Hepatocyte (in vitro differentiated cells): ENCODE results near the gene DGCR2. TPM values are rescaled to one million over a fixed set of nuclear protein-coding genes. Genes with fewer than 3 reads are reported as not detected.
A peak's percentile ranks its signal among the peaks of the same experiment; 100 is the strongest.

Experiments used
- DNase-seq: peaks from one replicate; pipeline ENCODE4 v3.0.0-alpha.2; 2016; ENCODE audit warnings: low spot score
- H2AFZ ChIP-seq: fragments of 200-600 bp; sonication (generic); 2 replicates; pipeline ENCODE4 v1.6.0; 2016; ENCODE audit warnings: antibody characterized with exemption, mild to moderate bottlenecking
- H3K27ac ChIP-seq: fragments of 200-600 bp; sonication (generic); 2 replicates; pipeline ENCODE4 v1.5.1; 2016; ENCODE audit warnings: mild to moderate bottlenecking
- H3K27me3 ChIP-seq: fragments of 200-600 bp; sonication (generic); 2 replicates; pipeline ENCODE4 v1.6.1; 2016
- H3K36me3 ChIP-seq: fragments of 200-600 bp; sonication (generic); replicated peaks from 2 replicates; pipeline ENCODE4 v1.5.1; 2016; ENCODE audit warnings: low read depth; ENCODE audit not compliant: insufficient read depth
- H3K4me1 ChIP-seq: fragments of 200-600 bp; sonication (generic); 2 replicates; pipeline ENCODE4 v1.5.1; 2016; ENCODE audit warnings: mild to moderate bottlenecking, moderate library complexity; ENCODE audit not compliant: insufficient read depth
- H3K4me2 ChIP-seq: fragments of 200-600 bp; sonication (generic); 2 replicates; pipeline ENCODE4 v1.6.0; 2016
- H3K4me3 ChIP-seq: fragments of 200-600 bp; sonication (generic); 2 replicates; pipeline ENCODE4 v1.5.1; 2016; ENCODE audit warnings: mild to moderate bottlenecking
- H3K79me2 ChIP-seq: fragments of 200-600 bp; sonication (generic); 2 replicates; pipeline ENCODE4 v1.6.0; 2017; ENCODE audit warnings: mild to moderate bottlenecking
- H3K9me2 ChIP-seq: fragments of 200-600 bp; sonication (generic); replicated peaks from 2 replicates; pipeline ENCODE4 v1.6.0; 2017; ENCODE audit warnings: mild to moderate bottlenecking; ENCODE audit not compliant: insufficient read depth
- H3K9me3 ChIP-seq: fragments of 200-600 bp; sonication (generic); 2 replicates; pipeline ENCODE4 v1.5.1; 2016; ENCODE audit warnings: low read depth, mild to moderate bottlenecking
- H4K20me1 ChIP-seq: fragments of 200-600 bp; sonication (generic); 2 replicates; pipeline ENCODE4 v1.6.0; 2016; ENCODE audit warnings: mild to moderate bottlenecking; ENCODE audit not compliant: insufficient read depth, poor library complexity, severe bottlenecking
- CTCF ChIP-seq: fragments of 200-600 bp; sonication (generic); IDR thresholded peaks from 2 replicates; pipeline ENCODE4 v1.5.1; 2016; ENCODE audit warnings: antibody characterized with exemption, mild to moderate bottlenecking; ENCODE audit not compliant: poor library complexity
- EZH2 ChIP-seq: fragments of 200-600 bp; sonication (generic); IDR thresholded peaks from 2 replicates; pipeline ENCODE4 v1.6.1; 2016; ENCODE audit warnings: antibody characterized with exemption, mild to moderate bottlenecking, borderline replicate concordance
- EZH2phosphoT487 ChIP-seq: fragments of 200-600 bp; sonication (generic); IDR thresholded peaks from one replicate; pipeline ENCODE4 v1.6.1; 2018; ENCODE audit warnings: antibody characterized with exemption, mild to moderate bottlenecking, low read depth, moderate library complexity; ENCODE audit not compliant: unreplicated experiment, severe bottlenecking
- WGBS: methylation state at CpG from one replicate; pipeline ENCODE4 v1.1.6; 2016; ENCODE audit warnings: low lambda C conversion rate; ENCODE audit errors: missing lambda C conversion rate; 5-methylcytosine and 5-hydroxymethylcytosine counted together
- polyA plus RNA-seq: library from polyadenylated mRNA; unstranded; fragments of >200 nt; fragmentation: Nextera tagmentation; extraction: Ambion mirVana; gene quantifications from 2 replicates; pipeline ENCODE4 v1.2.1, GENCODE V29; 2016
- total RNA-seq: library from RNA; depleted of rRNA; stranded (reverse); fragments of >200 nt; gene quantifications from 2 replicates; pipeline ENCODE4 v1.2.3, GENCODE V29; 2014

The DGCR2 gene
- total and polyA plus RNA-seq, 2 experiments from 2014 or later, result 61.5 to 67.2 TPM

- Histone ChIP-seq H3K36me3 (no peaks in the 10 kb centered on the region), H3K4me3 (no peak overlapping the region), H3K79me2 (peaks cover 97% of the 10 kb centered on the region), H3K27me3 (no peaks in the 10 kb centered on the region), H3K4me1 (peaks cover 7% of the 10 kb centered on the region), H3K4me2 (peak overlapping the region; percentile 19), H2AFZ (no peak overlapping the region), H3K9me2 (no peaks in the 10 kb centered on the region), H4K20me1 (peaks cover 97% of the 10 kb centered on the region), H3K9me3 (no peaks in the 10 kb centered on the region), H3K27ac (peak overlapping the region; percentile 67)
- no peak for TF ChIP-seq EZH2phosphoT487
- no peak for TF ChIP-seq CTCF
- no peak for TF ChIP-seq EZH2
- DNase-seq, result peak; percentile 63
- 59% methylated on average over 7 of the region's 7 CpGs for WGBS
These were observed 12.8 kb downstream of the DGCR2 start for GRCh38 chr22:19109198-19110063.

GRCh38 chr22:19108807-19109197 lies 13.4 kb downstream of the DGCR2 start:
- no peak for TF ChIP-seq EZH2
- no peak for TF ChIP-seq CTCF
- TF ChIP-seq EZH2phosphoT487, result no peak
- H3K9me3 ChIP-seq, result no peaks in the 10 kb centered on the region
- H3K9me2 ChIP-seq, result no peaks in the 10 kb centered on the region
- no peak for DNase-seq
- H3K27ac ChIP-seq, result peak overlapping the region; percentile 67
- 94% methylated on average over 3 of the region's 3 CpGs for WGBS
- H3K36me3 ChIP-seq, result no peaks in the 10 kb centered on the region
- H4K20me1 ChIP-seq, result peaks cover 97% of the 10 kb centered on the region
- no peak overlapping the region for H3K4me3 ChIP-seq
- no peak overlapping the region for H3K4me2 ChIP-seq
- H2AFZ ChIP-seq, result no peak overlapping the region
- no peaks in the 10 kb centered on the region for H3K27me3 ChIP-seq
- H3K4me1 ChIP-seq, result peaks cover 10% of the 10 kb centered on the region
- peaks cover 94% of the 10 kb centered on the region for H3K79me2 ChIP-seq

DNA sequence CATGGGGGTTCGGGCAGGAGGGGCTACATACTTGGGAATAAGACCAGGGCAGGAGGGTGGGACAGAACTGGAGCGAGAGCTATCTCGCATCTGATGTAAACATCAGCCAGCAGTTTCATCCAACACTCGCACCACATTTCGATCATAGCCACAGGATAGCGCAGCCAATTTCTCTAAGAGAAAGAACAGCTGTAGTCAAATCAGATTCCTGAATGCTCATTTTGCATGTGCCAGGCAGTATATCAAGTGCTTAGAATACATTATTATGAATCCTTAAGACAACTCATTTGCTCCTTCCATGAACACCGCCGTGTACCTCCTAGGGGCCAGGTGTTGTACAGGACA lies 14.5 kb downstream of the DGCR2 start:
- Histone ChIP-seq H3K4me2 (no peak overlapping the region), H3K9me3 (no peaks in the 10 kb centered on the region), H3K27me3 (no peaks in the 10 kb centered on the region), H3K4me1 (peaks cover 11% of the 10 kb centered on the region), H3K4me3 (no peak overlapping the region), H2AFZ (no peak overlapping the region), H3K27ac (no peak overlapping the region), H4K20me1 (peaks cover 92% of the 10 kb centered on the region), H3K79me2 (peaks cover 93% of the 10 kb centered on the region), H3K36me3 (no peaks in the 10 kb centered on the region), H3K9me2 (no peaks in the 10 kb centered on the region)
- 92% methylated on average over 8 of the region's 8 CpGs for WGBS
- no peak for DNase-seq
- TF ChIP-seq EZH2 (no peak), CTCF (no peak), EZH2phosphoT487 (no peak)
